Fibroblast of pulmonary artery (primary cell): Measurements from ENCODE around the gene TFIP11.

Source experiments
- DNase-seq: peaks from one replicate; pipeline ENCODE4 v3.0.0-alpha.2; 2010; ENCODE audit warnings: low read depth
- H3K4me3 ChIP-seq: replicated peaks from 2 replicates; pipeline ENCODE4 v1.5.1; 2011; ENCODE audit warnings: low read depth, mild to moderate bottlenecking, control low read depth, low read length, moderate library complexity
- TF ChIP-seq, protein P1 (sequence below): IDR thresholded peaks from 2 replicates; pipeline ENCODE4 v1.5.1; 2011; ENCODE audit warnings: mild to moderate bottlenecking, control low read depth, low read length, inconsistent platforms; ENCODE audit errors: missing control alignments

Gene TFIP11

DNA sequence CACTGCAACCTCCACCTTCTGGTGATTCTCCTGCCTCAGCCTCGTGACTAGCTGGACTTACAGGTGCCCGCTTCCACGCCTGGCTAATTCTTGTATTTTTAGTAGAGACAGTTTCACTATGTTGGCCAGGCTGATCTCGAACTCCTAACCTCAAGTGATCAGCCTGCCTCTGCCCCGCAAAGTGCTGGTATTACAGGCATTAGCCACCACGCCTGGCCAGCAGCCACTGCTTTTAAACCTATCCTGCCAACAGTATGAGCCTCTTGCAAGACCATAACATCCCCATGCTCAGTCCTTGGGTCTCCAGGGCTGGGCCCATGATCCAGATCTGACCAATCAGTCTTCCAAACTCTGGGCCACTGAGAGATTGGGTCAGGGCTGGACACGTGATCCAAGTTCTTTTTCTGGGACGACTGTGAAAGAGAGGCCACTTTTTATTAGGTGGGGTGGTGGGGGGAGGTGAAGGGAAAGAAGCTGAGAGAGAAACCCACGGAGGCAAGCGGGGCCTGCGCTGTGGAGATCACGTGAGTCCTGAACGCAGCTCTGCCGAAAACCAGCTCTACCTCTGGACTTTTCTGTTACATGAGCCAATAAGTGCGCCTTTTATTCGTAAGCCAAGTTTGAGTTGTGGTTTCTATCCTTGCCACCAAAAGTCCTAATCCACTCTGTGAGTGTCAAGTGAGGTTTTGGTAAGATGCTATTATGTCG lies 65.3 kb downstream of the TFIP11 start:
- no peak overlapping the region for H3K4me3 ChIP-seq
- DNase-seq: no peak
- TF ChIP-seq, protein P1, sequence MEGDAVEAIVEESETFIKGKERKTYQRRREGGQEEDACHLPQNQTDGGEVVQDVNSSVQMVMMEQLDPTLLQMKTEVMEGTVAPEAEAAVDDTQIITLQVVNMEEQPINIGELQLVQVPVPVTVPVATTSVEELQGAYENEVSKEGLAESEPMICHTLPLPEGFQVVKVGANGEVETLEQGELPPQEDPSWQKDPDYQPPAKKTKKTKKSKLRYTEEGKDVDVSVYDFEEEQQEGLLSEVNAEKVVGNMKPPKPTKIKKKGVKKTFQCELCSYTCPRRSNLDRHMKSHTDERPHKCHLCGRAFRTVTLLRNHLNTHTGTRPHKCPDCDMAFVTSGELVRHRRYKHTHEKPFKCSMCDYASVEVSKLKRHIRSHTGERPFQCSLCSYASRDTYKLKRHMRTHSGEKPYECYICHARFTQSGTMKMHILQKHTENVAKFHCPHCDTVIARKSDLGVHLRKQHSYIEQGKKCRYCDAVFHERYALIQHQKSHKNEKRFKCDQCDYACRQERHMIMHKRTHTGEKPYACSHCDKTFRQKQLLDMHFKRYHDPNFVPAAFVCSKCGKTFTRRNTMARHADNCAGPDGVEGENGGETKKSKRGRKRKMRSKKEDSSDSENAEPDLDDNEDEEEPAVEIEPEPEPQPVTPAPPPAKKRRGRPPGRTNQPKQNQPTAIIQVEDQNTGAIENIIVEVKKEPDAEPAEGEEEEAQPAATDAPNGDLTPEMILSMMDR: no peak

DNA sequence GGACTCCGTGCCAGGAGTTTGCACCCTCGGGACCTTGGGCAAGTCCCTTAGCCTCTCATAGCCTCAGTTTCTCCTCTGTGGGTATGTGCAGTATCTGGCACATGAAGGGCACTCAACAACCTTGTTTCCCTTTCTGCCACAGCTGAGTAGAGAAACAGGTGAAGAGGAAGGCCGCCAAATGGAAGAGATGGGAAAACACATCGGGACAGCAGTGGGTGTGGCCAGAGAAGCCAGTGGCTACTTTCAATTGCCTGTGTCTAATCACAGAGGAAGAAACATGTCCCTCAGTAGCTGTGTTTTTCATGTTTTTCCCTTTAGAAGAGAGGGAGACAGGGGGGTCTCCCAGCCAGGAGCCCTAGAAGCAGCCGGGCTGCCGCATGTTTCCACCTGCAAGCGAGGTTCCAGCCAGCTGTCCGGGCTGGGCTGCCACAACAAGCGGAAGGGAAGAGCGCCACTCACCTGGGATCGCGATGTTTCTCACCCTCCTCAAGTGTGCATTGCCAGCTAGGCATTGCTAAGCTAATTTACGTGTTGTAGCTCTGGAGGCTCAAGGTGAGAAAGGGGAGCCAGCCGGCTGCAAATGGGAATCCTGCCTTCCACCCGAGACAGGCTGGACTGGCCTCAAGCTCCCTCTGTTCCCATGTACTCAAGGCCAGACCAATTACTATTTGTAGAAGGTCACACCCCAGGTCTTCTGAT lies 66.5 kb downstream of the TFIP11 start:
- DNase-seq: no peak
- H3K4me3 ChIP-seq: no peak overlapping the region
- TF ChIP-seq, protein P1: no peak

DNA sequence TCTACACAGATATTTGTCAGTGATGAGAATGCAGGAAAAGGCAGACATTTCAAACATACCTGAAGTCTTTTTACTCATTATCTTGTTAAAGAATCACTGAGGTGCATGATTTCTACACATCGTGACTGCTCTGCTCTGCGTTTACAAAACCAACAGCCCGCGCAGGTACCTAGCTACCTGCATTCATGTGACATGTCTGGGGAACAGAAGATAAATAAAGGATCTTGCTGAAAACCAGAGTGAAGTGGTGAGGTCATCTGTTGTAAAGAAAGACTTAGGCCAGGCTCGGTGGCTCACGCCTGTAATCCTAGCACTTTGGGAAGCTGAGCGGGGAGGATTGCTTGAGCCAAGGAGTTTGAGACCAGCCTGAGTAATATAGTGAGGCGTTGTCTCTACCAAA lies 67.5 kb downstream of the TFIP11 start:
- TF ChIP-seq, protein P1: no peak
- no peak for DNase-seq
- no peak overlapping the region for H3K4me3 ChIP-seq

DNA sequence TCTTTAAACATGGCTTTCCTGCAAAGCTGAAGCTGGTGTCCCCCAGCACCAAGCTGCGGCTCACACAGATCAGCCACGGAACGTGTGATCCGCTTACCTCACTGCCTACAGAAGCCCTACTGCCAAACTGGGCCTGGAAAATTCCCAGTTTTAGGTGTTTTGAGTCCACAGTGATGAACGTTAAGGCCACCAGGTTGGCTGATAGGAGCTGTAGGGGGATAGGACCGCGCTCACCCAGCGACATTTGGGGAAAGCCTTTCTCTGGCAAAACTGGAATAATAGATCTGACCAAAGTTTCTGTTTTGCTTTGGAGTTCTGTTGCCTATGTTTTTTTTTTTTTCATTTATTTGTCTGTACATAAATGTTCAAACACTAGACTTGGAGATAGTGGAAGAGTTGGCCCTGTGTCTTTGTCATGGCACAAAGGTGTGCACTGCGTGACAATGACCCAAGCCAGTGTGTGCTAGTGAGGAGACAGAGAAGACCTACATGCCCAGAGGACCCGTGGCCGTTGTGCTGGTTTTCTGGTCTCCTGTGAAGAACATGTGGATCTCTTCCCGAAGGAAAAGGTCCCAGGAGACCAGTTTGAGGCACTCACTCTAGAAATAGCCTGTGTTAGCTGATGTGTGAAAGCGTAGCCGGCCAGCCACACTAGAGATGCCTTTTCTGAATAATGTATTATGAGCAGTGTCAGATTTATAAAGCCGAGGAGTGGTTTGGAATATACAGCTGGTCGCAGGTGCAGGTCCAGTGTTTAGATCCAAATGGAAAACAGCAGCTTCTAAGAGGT lies 68.2 kb downstream of the TFIP11 start:
- TF ChIP-seq, protein P1: no peak
- H3K4me3 ChIP-seq: no peak overlapping the region
- DNase-seq: no peak

DNA sequence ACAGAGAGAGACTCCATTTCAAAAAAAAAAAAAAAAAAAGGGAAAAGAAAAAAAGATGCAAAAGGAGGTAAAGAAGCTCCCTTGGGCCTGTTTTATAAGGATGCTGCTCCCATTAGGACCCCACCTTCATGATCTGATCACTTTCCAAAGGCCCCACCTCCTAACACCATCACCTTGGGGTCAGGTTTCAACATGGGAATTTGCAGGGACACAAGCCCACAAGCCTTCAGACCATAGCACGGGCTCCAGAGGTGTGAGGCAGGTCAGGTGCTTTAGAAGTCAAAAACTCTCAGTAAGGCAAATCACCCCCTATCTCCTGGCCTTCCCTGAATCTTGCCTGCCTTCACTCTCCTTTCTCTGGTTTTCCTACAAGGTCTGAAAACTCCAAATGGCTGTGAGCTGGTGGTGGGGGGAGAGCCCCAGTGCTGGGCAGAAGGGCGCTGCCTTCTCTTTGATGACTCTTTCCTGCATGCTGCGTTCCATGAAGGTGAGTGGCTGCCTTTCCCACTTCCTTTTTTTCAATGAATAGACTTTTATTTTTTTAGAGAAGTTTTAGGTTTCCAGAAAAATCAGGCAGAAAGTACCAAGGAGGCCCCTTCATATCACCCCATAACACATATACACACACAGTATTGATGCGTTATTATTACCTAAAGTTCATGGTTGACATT lies 70.1 kb downstream of the TFIP11 start:
- no peak overlapping the region for H3K4me3 ChIP-seq
- no peak for DNase-seq
- TF ChIP-seq, protein P1: no peak
